ENCODE results near the gene CDC42BPB.

GRCh38 chr14:102971314-102971713 is 86.0 kb downstream of the CDC42BPB start:
- TF ChIP-seq, protein P1, sequence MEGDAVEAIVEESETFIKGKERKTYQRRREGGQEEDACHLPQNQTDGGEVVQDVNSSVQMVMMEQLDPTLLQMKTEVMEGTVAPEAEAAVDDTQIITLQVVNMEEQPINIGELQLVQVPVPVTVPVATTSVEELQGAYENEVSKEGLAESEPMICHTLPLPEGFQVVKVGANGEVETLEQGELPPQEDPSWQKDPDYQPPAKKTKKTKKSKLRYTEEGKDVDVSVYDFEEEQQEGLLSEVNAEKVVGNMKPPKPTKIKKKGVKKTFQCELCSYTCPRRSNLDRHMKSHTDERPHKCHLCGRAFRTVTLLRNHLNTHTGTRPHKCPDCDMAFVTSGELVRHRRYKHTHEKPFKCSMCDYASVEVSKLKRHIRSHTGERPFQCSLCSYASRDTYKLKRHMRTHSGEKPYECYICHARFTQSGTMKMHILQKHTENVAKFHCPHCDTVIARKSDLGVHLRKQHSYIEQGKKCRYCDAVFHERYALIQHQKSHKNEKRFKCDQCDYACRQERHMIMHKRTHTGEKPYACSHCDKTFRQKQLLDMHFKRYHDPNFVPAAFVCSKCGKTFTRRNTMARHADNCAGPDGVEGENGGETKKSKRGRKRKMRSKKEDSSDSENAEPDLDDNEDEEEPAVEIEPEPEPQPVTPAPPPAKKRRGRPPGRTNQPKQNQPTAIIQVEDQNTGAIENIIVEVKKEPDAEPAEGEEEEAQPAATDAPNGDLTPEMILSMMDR (IDR thresholded peaks at IDR 0.05), result no peak
- no peak for TF ChIP-seq POLR2A (IDR thresholded peaks at IDR 0.05)
